Osteoblast (primary cell): ENCODE measurements around the gene ZNF350. TPM values are rescaled to one million over a fixed set of nuclear protein-coding genes. Genes with fewer than 3 reads are reported as not detected.
"Not testable (repeated sequence)": the region's sequence is repeated elsewhere in the genome, so short reads cannot be mapped to it uniquely, and the experiment has no call there.

ENCODE experiments used
- DNase-seq: peaks from one replicate; pipeline ENCODE4 v3.0.0; 2011; ENCODE audit warnings: low spot score, mixed read lengths; ENCODE audit not compliant: insufficient read length; ENCODE audit errors: missing footprints
- H2AFZ ChIP-seq: 2 replicates; pipeline ENCODE4 v1.6.0; 2011; ENCODE audit warnings: mild to moderate bottlenecking, low read length
- H3K27ac ChIP-seq: 2 replicates; pipeline ENCODE4 v1.5.1; 2011; ENCODE audit warnings: mild to moderate bottlenecking, low read depth, low read length, moderate library complexity
- H3K27me3 ChIP-seq: 2 replicates; pipeline ENCODE4 v1.6.0; 2012; ENCODE audit warnings: mild to moderate bottlenecking, control low read depth, inconsistent platforms, low read length, moderate library complexity; ENCODE audit not compliant: insufficient read depth
- H3K36me3 ChIP-seq: 2 replicates; pipeline ENCODE4 v1.5.1; 2011; ENCODE audit warnings: mild to moderate bottlenecking, low read length, control low read depth, moderate library complexity; ENCODE audit not compliant: insufficient read depth
- H3K4me1 ChIP-seq: 2 replicates; pipeline ENCODE4 v1.5.1; 2011; ENCODE audit warnings: mild to moderate bottlenecking, low read length, control low read depth, moderate library complexity; ENCODE audit not compliant: insufficient read depth
- H3K4me2 ChIP-seq: 2 replicates; pipeline ENCODE4 v1.6.0; 2011; ENCODE audit warnings: mild to moderate bottlenecking, low read length; ENCODE audit not compliant: insufficient read depth
- H3K4me3 ChIP-seq: fragments of 200-600 bp; sonication (generic); 3 replicates; pipeline ENCODE4 v1.5.1; 2012; ENCODE audit warnings: mild to moderate bottlenecking, low read length, inconsistent platforms; ENCODE audit not compliant: insufficient read depth
- H3K79me2 ChIP-seq: 2 replicates; pipeline ENCODE4 v1.6.0; 2012; ENCODE audit warnings: mild to moderate bottlenecking, low read length, control low read depth, inconsistent platforms; ENCODE audit not compliant: insufficient read depth
- H3K9me3 ChIP-seq: 2 replicates; pipeline ENCODE4 v1.5.1; 2011; ENCODE audit warnings: low read depth, low read length, control low read depth
- H4K20me1 ChIP-seq: 2 replicates; pipeline ENCODE4 v1.6.0; 2012; ENCODE audit warnings: mild to moderate bottlenecking, low read length, control low read depth; ENCODE audit not compliant: insufficient read depth
- total RNA-seq: library from RNA; depleted of rRNA; stranded (reverse); fragments of >200 nt; gene quantifications from 2 replicates; pipeline ENCODE4 v1.2.3, GENCODE V29; 2012
- TF ChIP-seq, protein P1 (sequence below): IDR thresholded peaks from 2 replicates; pipeline ENCODE4 v1.5.1; 2011; ENCODE audit warnings: mild to moderate bottlenecking, low read depth, low read length, moderate library complexity; ENCODE audit errors: extremely low read depth

The ZNF350 gene
- total RNA-seq, 1 donor: 13.8 TPM

DNA sequence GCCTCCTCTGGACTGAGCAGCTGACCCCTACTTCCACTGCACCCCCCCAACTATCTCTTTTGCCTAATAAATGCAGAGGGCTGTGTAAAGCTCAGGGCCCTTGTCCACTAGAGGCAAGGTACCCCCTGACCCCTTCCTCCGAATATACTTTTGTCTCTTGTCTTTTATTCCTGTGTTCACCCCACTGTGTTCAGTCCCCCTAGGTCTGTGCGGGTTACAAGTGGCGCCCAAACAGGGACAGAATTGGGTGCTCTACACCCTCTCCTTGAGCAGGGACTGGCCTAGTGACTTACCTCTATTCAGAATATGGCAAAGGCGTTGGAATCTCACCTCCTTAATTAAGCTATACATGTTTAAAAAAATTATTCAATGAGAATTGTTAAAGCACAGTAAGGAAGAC, 15.0 kb downstream of the ZNF350 start:
- H3K4me2 ChIP-seq: no peak overlapping the region
- H3K4me1 ChIP-seq: no peaks in the 10 kb centered on the region
- peaks cover 6% of the 10 kb centered on the region for H3K79me2 ChIP-seq
- H2AFZ ChIP-seq: no peak overlapping the region
- no peak overlapping the region for H3K4me3 ChIP-seq
- no peaks in the 10 kb centered on the region for H3K27me3 ChIP-seq
- TF ChIP-seq, protein P1, sequence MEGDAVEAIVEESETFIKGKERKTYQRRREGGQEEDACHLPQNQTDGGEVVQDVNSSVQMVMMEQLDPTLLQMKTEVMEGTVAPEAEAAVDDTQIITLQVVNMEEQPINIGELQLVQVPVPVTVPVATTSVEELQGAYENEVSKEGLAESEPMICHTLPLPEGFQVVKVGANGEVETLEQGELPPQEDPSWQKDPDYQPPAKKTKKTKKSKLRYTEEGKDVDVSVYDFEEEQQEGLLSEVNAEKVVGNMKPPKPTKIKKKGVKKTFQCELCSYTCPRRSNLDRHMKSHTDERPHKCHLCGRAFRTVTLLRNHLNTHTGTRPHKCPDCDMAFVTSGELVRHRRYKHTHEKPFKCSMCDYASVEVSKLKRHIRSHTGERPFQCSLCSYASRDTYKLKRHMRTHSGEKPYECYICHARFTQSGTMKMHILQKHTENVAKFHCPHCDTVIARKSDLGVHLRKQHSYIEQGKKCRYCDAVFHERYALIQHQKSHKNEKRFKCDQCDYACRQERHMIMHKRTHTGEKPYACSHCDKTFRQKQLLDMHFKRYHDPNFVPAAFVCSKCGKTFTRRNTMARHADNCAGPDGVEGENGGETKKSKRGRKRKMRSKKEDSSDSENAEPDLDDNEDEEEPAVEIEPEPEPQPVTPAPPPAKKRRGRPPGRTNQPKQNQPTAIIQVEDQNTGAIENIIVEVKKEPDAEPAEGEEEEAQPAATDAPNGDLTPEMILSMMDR: no peak
- no peaks in the 10 kb centered on the region for H4K20me1 ChIP-seq
- H3K9me3 ChIP-seq: peaks cover 18% of the 10 kb centered on the region
- no peak overlapping the region for H3K27ac ChIP-seq
- peaks cover 60% of the 10 kb centered on the region for H3K36me3 ChIP-seq
- no peak for DNase-seq

DNA sequence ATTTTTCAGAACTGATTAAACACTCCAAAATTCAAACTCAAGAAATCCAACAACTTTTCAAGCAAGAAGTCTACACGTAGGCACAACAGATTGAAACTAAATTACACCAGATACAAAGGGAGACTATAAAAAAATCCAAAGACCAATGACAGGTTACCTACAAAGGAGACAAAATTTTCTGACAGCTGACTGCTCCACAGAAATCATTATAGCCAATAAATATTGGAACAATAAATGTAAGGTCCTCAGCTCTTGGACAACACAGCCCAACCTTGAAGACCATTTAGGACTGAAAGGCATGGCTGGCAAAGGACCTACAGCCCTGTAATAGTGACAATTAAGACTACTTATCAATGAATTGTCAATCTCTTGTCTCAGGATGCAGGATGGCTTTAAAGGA, 15.9 kb downstream of the ZNF350 start:
- Histone ChIP-seq H2AFZ (no peak overlapping the region), H3K4me3 (no peak overlapping the region), H3K79me2 (peaks cover under 1% of the 10 kb centered on the region), H3K4me2 (no peak overlapping the region), H3K4me1 (no peaks in the 10 kb centered on the region), H3K36me3 (peaks cover 69% of the 10 kb centered on the region), H3K9me3 (peaks cover 20% of the 10 kb centered on the region), H3K27ac (no peak overlapping the region), H3K27me3 (no peaks in the 10 kb centered on the region), H4K20me1 (no peaks in the 10 kb centered on the region)
- no peak for DNase-seq
- TF ChIP-seq, protein P1: no peak

DNA sequence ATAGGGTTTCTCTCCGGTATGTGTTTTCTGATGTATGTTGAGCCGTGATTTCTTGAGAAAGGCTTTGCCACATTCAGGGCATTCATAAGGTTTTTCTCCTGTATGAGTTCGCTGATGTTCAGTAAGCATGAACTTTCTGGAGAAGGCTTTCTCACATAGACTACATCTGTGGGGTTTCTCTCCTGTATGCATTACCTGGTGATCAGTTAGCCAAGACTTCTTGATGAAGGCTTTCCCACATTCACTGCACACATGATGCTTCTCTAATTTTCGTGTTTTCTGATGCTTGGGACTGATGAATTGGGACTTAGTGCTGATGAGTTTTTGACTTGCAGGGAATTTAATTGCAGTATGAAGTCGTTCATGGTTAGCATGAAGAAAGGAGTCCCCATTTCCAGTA, 21.1 kb downstream of the ZNF350 start:
- peaks cover 46% of the 10 kb centered on the region for H3K36me3 ChIP-seq
- TF ChIP-seq, protein P1: no peak
- no peak overlapping the region for H2AFZ ChIP-seq
- H3K79me2 ChIP-seq: no peaks in the 10 kb centered on the region
- DNase-seq: no peak
- no peak overlapping the region for H3K4me3 ChIP-seq
- no peaks in the 10 kb centered on the region for H3K27me3 ChIP-seq
- H3K9me3 ChIP-seq: peaks cover 18% of the 10 kb centered on the region
- H3K27ac ChIP-seq: no peak overlapping the region
- no peaks in the 10 kb centered on the region for H4K20me1 ChIP-seq
- no peak overlapping the region for H3K4me2 ChIP-seq
- H3K4me1 ChIP-seq: no peaks in the 10 kb centered on the region

DNA sequence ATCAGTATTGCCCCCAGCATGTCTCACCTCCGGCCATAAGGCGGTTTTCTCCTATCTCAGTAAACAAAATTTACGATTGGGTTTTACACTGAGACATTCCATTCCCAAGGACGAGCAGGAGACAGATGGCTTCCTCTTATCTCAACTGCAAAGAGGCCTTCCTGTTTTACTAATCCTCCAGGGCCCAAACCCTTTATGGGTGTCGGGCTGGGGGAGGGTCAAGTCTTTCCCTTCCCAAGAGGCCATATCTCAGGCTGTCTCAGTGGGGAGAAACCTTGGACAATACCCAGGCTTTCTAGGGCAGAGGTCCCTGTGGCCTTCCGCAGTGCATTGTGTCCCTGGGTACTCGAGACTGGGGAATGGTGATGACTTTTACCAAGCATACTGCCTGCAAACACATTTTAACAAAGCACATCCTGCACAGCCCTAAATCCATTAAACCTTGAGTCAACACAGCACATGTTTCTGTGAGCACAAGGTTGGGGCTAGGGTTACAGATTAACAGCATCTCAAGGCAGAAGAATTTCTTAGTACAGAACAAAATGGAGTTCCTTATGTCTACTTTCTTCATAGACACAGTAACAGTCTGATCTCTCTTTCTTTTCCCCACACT, 25.9 kb downstream of the ZNF350 start:
- Histone ChIP-seq H3K36me3 (peaks cover 12% of the 10 kb centered on the region), H3K9me3 (peaks cover 15% of the 10 kb centered on the region)
- H3K79me2 ChIP-seq, H4K20me1 ChIP-seq, H2AFZ ChIP-seq, H3K4me2 ChIP-seq, DNase-seq, H3K27me3 ChIP-seq, H3K4me3 ChIP-seq, H3K27ac ChIP-seq, H3K4me1 ChIP-seq: not testable (repeated sequence)
